HepG2 (cell line): ENCODE data around the gene B3GAT3. TPM values are rescaled to one million over a fixed set of nuclear protein-coding genes. Genes with fewer than 3 reads are reported as not detected.

Experiments used
- ATAC-seq: fragments of 200-7000 bp; cut with Tn5 transposase; 3 replicates; pipeline ENCODE4 v1.9.1; 2020; ENCODE audit warnings: mild to moderate bottlenecking, moderate library complexity
- BruUV-seq: library from RNA; stranded (reverse); fragments of 400-500 nt; replicated peaks from 2 replicates; lab custom pipeline; 2021; lab: Mats Ljungman, UMichigan
- CTCF ChIA-PET: fragments of 300-600 bp; formaldehyde crosslinking; extraction: SDS; loops from one replicate; lab custom pipeline; 2021; ENCODE audit warnings: low total read pairs, inconsistent platforms, low intra/inter-chr PET ratio; lab: Yijun Ruan, JAX
- POLR2A ChIA-PET: fragments of 350-600 bp; sonication (Branson Sonifier 250); formaldehyde crosslinking; loops from one replicate; lab custom pipeline; 2020; ENCODE audit warnings: antibody characterized with exemption, inconsistent platforms; lab: Yijun Ruan, JAX
- DNase-seq: peaks from one replicate; pipeline ENCODE4 v3.0.0-alpha.2; 2015; ENCODE audit warnings: low spot score
- FAIRE-seq: peaks from 3 replicates; lab custom pipeline; 2011; peaks lifted over from hg19 to GRCh38; lab: Jason Lieb, UNC
- H2AFZ ChIP-seq: one replicate; pipeline ENCODE4 v1.6.1; 2011; ENCODE audit warnings: low read length, inconsistent platforms
- H3K27ac ChIP-seq: fragments of 300-600 bp; 3 replicates; pipeline ENCODE4 v1.8.0; 2011; ENCODE audit warnings: mixed run types, mild to moderate bottlenecking, mixed read lengths, low read length, inconsistent platforms; ENCODE audit not compliant: insufficient read depth; ENCODE audit errors: extremely low read length
- H3K27me3 ChIP-seq, 2 experiments: fragments of 200-600 bp in 1 of 2; 2 replicates in 1 of 2; 3 replicates in 1 of 2; pipeline versions ENCODE4 v1.6.0 to v1.8.0; 2011; ENCODE audit warnings: low read length in 2 of 2, mild to moderate bottlenecking in 2 of 2, moderate library complexity in 2 of 2, inconsistent platforms in 1 of 2; ENCODE audit not compliant: insufficient read depth in 2 of 2, control insufficient read depth in 1 of 2
- H3K36me3 ChIP-seq, 2 experiments: fragments of 200-600 bp in 1 of 2; replicated peaks in 1 of 2; 2 replicates in 1 of 2; 3 replicates in 1 of 2; pipeline versions ENCODE4 v1.5.1 to v1.8.0; 2011; ENCODE audit warnings: low read length in 2 of 2, inconsistent platforms in 1 of 2; ENCODE audit not compliant: insufficient read depth in 2 of 2, control insufficient read depth in 1 of 2
- H3K4me1 ChIP-seq: 2 replicates; pipeline ENCODE4 v1.5.1; 2012; ENCODE audit warnings: low read length, inconsistent platforms; ENCODE audit not compliant: insufficient read depth
- H3K4me2 ChIP-seq: 2 replicates; pipeline ENCODE4 v1.6.0; 2011; ENCODE audit warnings: low read depth, low read length, inconsistent platforms
- H3K4me3 ChIP-seq, 3 experiments: fragments of 200-600 bp in 1 of 3; sonication (generic), shearing (Covaris generic) in 1 of 3; replicated peaks in 1 of 3; 2 replicates each; pipeline ENCODE4 v1.5.1; 2011 to 2016; ENCODE audit warnings: low read length in 3 of 3, inconsistent platforms in 2 of 3, low read depth in 2 of 3, mild to moderate bottlenecking in 2 of 3, control low read depth in 1 of 3, mixed read lengths in 1 of 3; ENCODE audit not compliant: insufficient read depth in 1 of 3
- H3K79me2 ChIP-seq: one replicate; pipeline ENCODE4 v1.6.1; 2011; ENCODE audit warnings: low read length, inconsistent platforms; ENCODE audit not compliant: insufficient read depth
- H3K9ac ChIP-seq: 2 replicates; pipeline ENCODE4 v1.6.0; 2011; ENCODE audit warnings: mild to moderate bottlenecking, low read depth, low read length, inconsistent platforms; ENCODE audit not compliant: insufficient read depth
- H3K9me3 ChIP-seq: 2 replicates; pipeline ENCODE4 v1.5.1; 2012; ENCODE audit warnings: mild to moderate bottlenecking, low read length
- H4K20me1 ChIP-seq: 2 replicates; pipeline ENCODE4 v1.6.0; 2011; ENCODE audit warnings: inconsistent platforms, mild to moderate bottlenecking, low read length, moderate library complexity; ENCODE audit not compliant: insufficient read depth
- CTCF ChIP-seq: sonication (generic); formaldehyde crosslinking; IDR thresholded peaks from 2 replicates; pipeline ENCODE4 v1.5.0; 2020; ENCODE audit warnings: mild to moderate bottlenecking, missing genetic modification reagents, moderate library complexity
- POLR2A ChIP-seq, 2 experiments: IDR thresholded peaks; 2 replicates each; pipeline ENCODE4 v1.6.1; 2011; ENCODE audit warnings: low read depth in 2 of 2, low read length in 2 of 2, mild to moderate bottlenecking in 1 of 2, moderate library complexity in 1 of 2; ENCODE audit not compliant: insufficient read depth in 1 of 2
- RBM22 ChIP-seq: fragments of 200-400 bp; formaldehyde crosslinking; optimal IDR thresholded peaks from 2 replicates; pipeline ENCODE3; 2017; ENCODE audit warnings: mild to moderate bottlenecking, low read length, moderate library complexity
- ZFP37 ChIP-seq: sonication (generic); formaldehyde crosslinking; IDR thresholded peaks from 2 replicates; pipeline ENCODE4 v1.4.0; 2020; ENCODE audit warnings: missing genetic modification reagents, borderline replicate concordance
- WGBS: methylation state at CpG from one replicate; pipeline ENCODE4 v1.1.6; 2017; ENCODE audit warnings: low lambda C conversion rate; 5-methylcytosine and 5-hydroxymethylcytosine counted together
- in situ Hi-C: cut with HindIII; loops from 2 replicates; pipeline ENCODE4 v1.10.0; 2017; ENCODE audit warnings: low pct_unique_long_range_greater_than_20kb; ENCODE audit not compliant: extremely low pct_ligation_motif_present
- intact Hi-C: fragments of 100-400 bp; cut with micrococcal nuclease; formaldehyde crosslinking; loops from one replicate; pipeline ENCODE4 v1.10.0; 2022; ENCODE audit not compliant: unreplicated experiment
- polyA plus RNA-seq, 8 experiments: library from polyadenylated mRNA; depleted of rRNA in 3 of 8; stranded (reverse) in 7 of 8; unstranded in 1 of 8; fragments of >200 nt; fragmentation: Illumina TruSeq in 4 of 8; extraction: Trizol in 4 of 8; gene quantifications; 2 replicates each; pipeline versions ENCODE4 v1.2.1 to v1.2.3, GENCODE V29; 2011 to 2016; ENCODE audit warnings: low read depth in 4 of 8, missing spikeins in 1 of 8, mixed read lengths in 1 of 8; ENCODE audit not compliant: insufficient read depth in 1 of 8
- total RNA-seq, 5 experiments: library from RNA; depleted of rRNA; stranded (reverse); fragments of >200 nt; fragmentation: Illumina TruSeq; extraction: Trizol; gene quantifications; 2 replicates each; pipeline ENCODE4 v1.2.3, GENCODE V29; 2016; ENCODE audit warnings: low read depth in 1 of 5
- TF ChIP-seq, protein P1 (sequence below): sonication (generic); formaldehyde crosslinking; conservative IDR thresholded peaks from 2 replicates; pipeline ENCODE4 v1.8.0; 2022; ENCODE audit warnings: missing genetic modification reagents

The B3GAT3 gene
- total and polyA plus RNA-seq, 2 of the 13 experiments (the other 11 are each of a cell fraction or from before 2014, with no cell fraction given) = 21.3 to 26.1 TPM

DNA sequence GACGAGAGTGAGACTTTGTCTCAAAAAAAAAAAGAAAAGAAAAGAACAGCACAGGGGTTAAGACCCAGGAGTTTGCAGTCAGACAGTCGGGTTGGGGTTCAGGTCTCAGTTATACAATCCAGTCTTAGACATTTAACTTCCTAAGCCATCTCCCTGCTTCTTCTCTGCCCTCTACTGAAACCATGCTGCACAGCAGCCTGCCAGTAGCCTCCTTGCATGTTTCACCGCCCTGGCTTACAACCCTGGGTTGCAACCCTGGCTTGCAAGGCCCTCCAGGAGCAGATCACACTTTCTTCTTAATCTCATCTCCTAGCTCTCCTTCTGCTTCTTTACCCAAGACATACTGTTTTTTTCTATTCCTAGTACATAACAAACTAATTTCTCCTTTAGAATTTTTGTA lies 5.9 kb upstream of the B3GAT3 start:
- TF ChIP-seq CTCF (CRISPR knock-in tag) (peak; percentile 17; the same call in 1 of the 2 replicates), ZFP37 (CRISPR knock-in tag) (no peak), POLR2A (IDR thresholded peaks at IDR 0.05; ENCODE audit: insufficient read depth in 1 of 2, low read depth in 2 of 2, low read length in 2 of 2) (0 out of 4 replicates have a peak, but pooled peaks of 1 of the 2 experiments have one; percentile 20), RBM22 (peak; percentile 73)
- TF ChIP-seq, protein P1, sequence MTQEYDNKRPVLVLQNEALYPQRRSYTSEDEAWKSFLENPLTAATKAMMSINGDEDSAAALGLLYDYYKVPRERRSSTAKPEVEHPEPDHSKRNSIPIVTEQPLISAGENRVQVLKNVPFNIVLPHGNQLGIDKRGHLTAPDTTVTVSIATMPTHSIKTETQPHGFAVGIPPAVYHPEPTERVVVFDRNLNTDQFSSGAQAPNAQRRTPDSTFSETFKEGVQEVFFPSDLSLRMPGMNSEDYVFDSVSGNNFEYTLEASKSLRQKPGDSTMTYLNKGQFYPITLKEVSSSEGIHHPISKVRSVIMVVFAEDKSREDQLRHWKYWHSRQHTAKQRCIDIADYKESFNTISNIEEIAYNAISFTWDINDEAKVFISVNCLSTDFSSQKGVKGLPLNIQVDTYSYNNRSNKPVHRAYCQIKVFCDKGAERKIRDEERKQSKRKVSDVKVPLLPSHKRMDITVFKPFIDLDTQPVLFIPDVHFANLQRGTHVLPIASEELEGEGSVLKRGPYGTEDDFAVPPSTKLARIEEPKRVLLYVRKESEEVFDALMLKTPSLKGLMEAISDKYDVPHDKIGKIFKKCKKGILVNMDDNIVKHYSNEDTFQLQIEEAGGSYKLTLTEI (CRISPR knock-in tag) = no peak
- TF ChIP-seq, all 625 proteins: peak for 3
- DNase-seq (no peak), ATAC-seq (peak; percentile 27; the same call in 1 of the 3 replicates), FAIRE-seq (no peak)
- H2AFZ ChIP-seq = no peak overlapping the region
- intact Hi-C loops = no loop called here
- POLR2A ChIA-PET = interaction anchor here (1.1 to 1.6 kb wide), 2 partner anchors 10 to 19 kb away, joined by 3 to 4 read pairs; partner anchors contain the start of gene GANAB
- WGBS = 96% methylated on average over 3 of the region's 3 CpGs
- no peaks in the 10 kb centered on the region for H3K27me3 ChIP-seq
- H3K4me3 ChIP-seq = no peak overlapping the region
- H3K4me1 ChIP-seq = peaks cover under 1% of the 10 kb centered on the region; the same call in 1 of the 2 replicates
- in situ Hi-C loops = no loop called here
- no peaks in the 10 kb centered on the region for H3K79me2 ChIP-seq
- H4K20me1 ChIP-seq = no peaks in the 10 kb centered on the region
- CTCF ChIA-PET = no interaction called here
- peaks cover 41 to 74% of the 10 kb centered on the region in 2 experiments for H3K36me3 ChIP-seq
- BruUV-seq = no TSS peak
- H3K4me2 ChIP-seq = no peak overlapping the region
- H3K9ac ChIP-seq = no peak overlapping the region
- no peak overlapping the region for H3K27ac ChIP-seq
- H3K9me3 ChIP-seq = no peaks in the 10 kb centered on the region
